OCI-LY3 (cell line): ENCODE measurements around the gene ZKSCAN4.

Experiments
- H2AFZ ChIP-seq: fragments of 200-600, 300-600 bp; shearing (Covaris generic); 2 replicates; pipeline ENCODE4 v1.6.0; 2014; ENCODE audit warnings: antibody characterized with exemption, low read depth, low read length
- H3K27ac ChIP-seq: fragments of 200-600, 300-600 bp; sonication (generic); 2 replicates; pipeline ENCODE4 v1.5.1; 2014; ENCODE audit warnings: mild to moderate bottlenecking, low read length, moderate library complexity, mixed read lengths
- H3K27me3 ChIP-seq: fragments of 200-600, 300-600 bp; sonication (generic); 2 replicates; pipeline ENCODE4 v1.6.1; 2014; ENCODE audit warnings: low read depth, low read length, mixed read lengths
- H3K36me3 ChIP-seq: fragments of 200-600, 300-600 bp; sonication (generic); replicated peaks from 2 replicates; pipeline ENCODE3; 2014; ENCODE audit warnings: low read depth, low read length, mixed read lengths
- H3K4me1 ChIP-seq: fragments of 300-600, 200-600 bp; sonication (generic); 2 replicates; pipeline ENCODE4 v1.6.1; 2014; ENCODE audit warnings: low read length, mixed read lengths
- H3K4me2 ChIP-seq: fragments of 200-600, 300-600 bp; sonication (generic); 2 replicates; pipeline ENCODE4 v1.6.1; 2014; ENCODE audit warnings: low read length, mixed read lengths
- H3K4me3 ChIP-seq: fragments of 300-600, 200-600 bp; sonication (generic); 2 replicates; pipeline ENCODE4 v1.5.1; 2014; ENCODE audit warnings: antibody characterized with exemption, mild to moderate bottlenecking, low read length, moderate library complexity
- H3K79me2 ChIP-seq: fragments of 300-600, 200-600 bp; shearing (Covaris generic); 2 replicates; pipeline ENCODE4 v1.6.1; 2014; ENCODE audit warnings: mild to moderate bottlenecking, low read length, mixed read lengths
- H3K9ac ChIP-seq: fragments of 300-600, 200-600 bp; shearing (Covaris generic); 2 replicates; pipeline ENCODE4 v1.6.0; 2014; ENCODE audit warnings: mild to moderate bottlenecking, low read length, moderate library complexity
- H3K9me3 ChIP-seq: fragments of 200-600, 300-600 bp; shearing (Covaris generic); 2 replicates; pipeline ENCODE4 v1.6.1; 2014; ENCODE audit warnings: low read length, mixed read lengths; ENCODE audit not compliant: insufficient read depth
- H4K20me1 ChIP-seq: fragments of 200-600, 300-600 bp; sonication (generic); 2 replicates; pipeline ENCODE4 v1.6.1; 2016; ENCODE audit warnings: low read length, mixed read lengths; ENCODE audit not compliant: insufficient read depth
- EZH2phosphoT487 ChIP-seq: fragments of 200-600 bp; shearing (Covaris generic); IDR thresholded peaks from 2 replicates; pipeline ENCODE4 v1.6.1; 2018; ENCODE audit warnings: antibody characterized with exemption, mixed run types, low read depth
- TF ChIP-seq, protein P1 (sequence below): fragments of 200-600, 300-600 bp; sonication (generic); IDR thresholded peaks from 2 replicates; pipeline ENCODE4 v1.5.1; 2014; ENCODE audit warnings: antibody characterized with exemption, low read length, low read depth

The ZKSCAN4 gene

DNA sequence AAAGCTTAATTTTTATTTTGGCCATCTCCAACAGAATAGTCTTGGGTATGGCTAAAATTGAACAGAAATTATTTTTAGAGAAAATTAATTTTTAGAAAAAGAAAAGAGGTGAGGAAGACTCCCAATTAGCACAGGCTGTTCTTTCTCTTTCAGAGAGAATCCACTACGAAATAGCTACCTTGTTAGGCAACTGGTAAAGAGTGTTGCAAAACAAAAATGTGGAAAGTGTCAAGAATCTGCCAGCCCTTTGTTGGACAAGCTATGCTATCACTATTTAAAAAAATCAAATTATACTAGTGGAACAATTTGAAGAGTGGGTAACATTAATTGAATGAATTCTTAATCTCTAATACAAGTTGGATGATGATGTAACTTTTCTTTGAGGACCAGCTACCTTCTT, 46.2 kb downstream of the ZKSCAN4 start:
- Histone ChIP-seq H3K79me2 (no peaks in the 10 kb centered on the region), H3K27ac (no peak overlapping the region), H3K4me2 (no peak overlapping the region), H3K4me1 (0 out of 2 replicates have a peak, but pooled peaks cover under 1% of the 10 kb centered on the region), H3K4me3 (no peak overlapping the region), H2AFZ (no peak overlapping the region), H3K9ac (no peak overlapping the region), H3K27me3 (no peaks in the 10 kb centered on the region), H3K9me3 (no peaks in the 10 kb centered on the region), H3K36me3 (no peaks in the 10 kb centered on the region), H4K20me1 (no peaks in the 10 kb centered on the region)
- TF ChIP-seq, protein P1, sequence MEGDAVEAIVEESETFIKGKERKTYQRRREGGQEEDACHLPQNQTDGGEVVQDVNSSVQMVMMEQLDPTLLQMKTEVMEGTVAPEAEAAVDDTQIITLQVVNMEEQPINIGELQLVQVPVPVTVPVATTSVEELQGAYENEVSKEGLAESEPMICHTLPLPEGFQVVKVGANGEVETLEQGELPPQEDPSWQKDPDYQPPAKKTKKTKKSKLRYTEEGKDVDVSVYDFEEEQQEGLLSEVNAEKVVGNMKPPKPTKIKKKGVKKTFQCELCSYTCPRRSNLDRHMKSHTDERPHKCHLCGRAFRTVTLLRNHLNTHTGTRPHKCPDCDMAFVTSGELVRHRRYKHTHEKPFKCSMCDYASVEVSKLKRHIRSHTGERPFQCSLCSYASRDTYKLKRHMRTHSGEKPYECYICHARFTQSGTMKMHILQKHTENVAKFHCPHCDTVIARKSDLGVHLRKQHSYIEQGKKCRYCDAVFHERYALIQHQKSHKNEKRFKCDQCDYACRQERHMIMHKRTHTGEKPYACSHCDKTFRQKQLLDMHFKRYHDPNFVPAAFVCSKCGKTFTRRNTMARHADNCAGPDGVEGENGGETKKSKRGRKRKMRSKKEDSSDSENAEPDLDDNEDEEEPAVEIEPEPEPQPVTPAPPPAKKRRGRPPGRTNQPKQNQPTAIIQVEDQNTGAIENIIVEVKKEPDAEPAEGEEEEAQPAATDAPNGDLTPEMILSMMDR = no peak
- no peak for TF ChIP-seq EZH2phosphoT487

DNA sequence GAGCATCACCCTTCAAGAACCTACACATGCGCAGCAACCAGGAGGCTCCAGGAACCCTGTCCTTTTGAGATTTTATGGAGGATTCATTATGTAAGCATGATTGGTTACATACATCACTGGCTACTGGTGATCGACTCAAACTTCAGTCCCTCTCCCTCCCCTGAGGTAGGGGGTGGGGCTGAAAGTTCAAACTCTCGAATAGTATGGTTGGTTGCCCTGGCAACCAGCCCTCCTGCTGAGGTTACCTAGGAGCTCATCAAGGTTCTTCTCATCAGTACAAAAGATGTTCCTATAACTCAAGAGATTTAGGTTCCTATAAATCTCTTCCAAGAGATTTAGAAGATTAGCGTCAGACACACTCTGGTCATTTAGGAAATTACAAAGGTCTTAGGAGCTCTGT, 48.9 kb downstream of the ZKSCAN4 start:
- TF ChIP-seq, protein P1 = no peak
- no peak for TF ChIP-seq EZH2phosphoT487
- no peak overlapping the region for H3K4me3 ChIP-seq
- no peaks in the 10 kb centered on the region for H3K36me3 ChIP-seq
- H3K27ac ChIP-seq = no peak overlapping the region
- H3K79me2 ChIP-seq = no peaks in the 10 kb centered on the region
- no peak overlapping the region for H2AFZ ChIP-seq
- no peaks in the 10 kb centered on the region for H3K4me1 ChIP-seq
- no peaks in the 10 kb centered on the region for H3K9me3 ChIP-seq
- H3K9ac ChIP-seq = no peak overlapping the region
- no peaks in the 10 kb centered on the region for H3K27me3 ChIP-seq
- no peak overlapping the region for H3K4me2 ChIP-seq
- H4K20me1 ChIP-seq = no peaks in the 10 kb centered on the region

DNA sequence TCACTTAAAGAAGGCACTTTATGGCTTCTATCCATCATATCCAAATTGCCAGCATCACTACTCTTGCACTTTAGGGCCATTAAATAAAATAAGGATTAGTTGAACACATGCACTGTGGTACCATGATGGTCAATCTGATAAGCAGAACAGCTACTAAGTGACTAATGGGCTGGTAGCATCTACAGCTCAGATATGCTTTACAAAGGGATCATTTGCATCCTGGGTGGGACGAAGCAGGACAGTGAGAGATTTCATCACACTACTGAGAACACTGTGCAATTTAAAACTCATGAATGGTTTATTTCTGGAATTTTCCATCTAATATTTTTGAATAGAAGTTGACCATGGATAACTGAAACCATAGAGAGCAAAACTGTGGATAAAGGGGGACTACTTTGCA, 52.0 kb downstream of the ZKSCAN4 start:
- no peaks in the 10 kb centered on the region for H3K27me3 ChIP-seq
- H3K36me3 ChIP-seq = no peaks in the 10 kb centered on the region
- no peak overlapping the region for H3K27ac ChIP-seq
- no peaks in the 10 kb centered on the region for H4K20me1 ChIP-seq
- TF ChIP-seq, protein P1 = no peak
- no peak for TF ChIP-seq EZH2phosphoT487
- H3K79me2 ChIP-seq = no peaks in the 10 kb centered on the region
- H3K4me3 ChIP-seq = no peak overlapping the region
- H3K9me3 ChIP-seq = no peaks in the 10 kb centered on the region
- no peak overlapping the region for H3K9ac ChIP-seq
- H3K4me1 ChIP-seq = no peaks in the 10 kb centered on the region
- no peak overlapping the region for H3K4me2 ChIP-seq
- no peak overlapping the region for H2AFZ ChIP-seq
